Kidney capillary endothelial cell (primary cell): ENCODE data around the gene IL17RA.
A peak's percentile ranks its signal among the peaks of the same experiment; 100 is the strongest.
"Not testable (repeated sequence)": the region's sequence is repeated elsewhere in the genome, so short reads cannot be mapped to it uniquely, and the experiment has no call there.

Experiments used
- DNase-seq: peaks from one replicate; pipeline ENCODE4 v3.0.0-alpha.2; 2018; ENCODE audit warnings: low spot score

IL17RA gene

DNA sequence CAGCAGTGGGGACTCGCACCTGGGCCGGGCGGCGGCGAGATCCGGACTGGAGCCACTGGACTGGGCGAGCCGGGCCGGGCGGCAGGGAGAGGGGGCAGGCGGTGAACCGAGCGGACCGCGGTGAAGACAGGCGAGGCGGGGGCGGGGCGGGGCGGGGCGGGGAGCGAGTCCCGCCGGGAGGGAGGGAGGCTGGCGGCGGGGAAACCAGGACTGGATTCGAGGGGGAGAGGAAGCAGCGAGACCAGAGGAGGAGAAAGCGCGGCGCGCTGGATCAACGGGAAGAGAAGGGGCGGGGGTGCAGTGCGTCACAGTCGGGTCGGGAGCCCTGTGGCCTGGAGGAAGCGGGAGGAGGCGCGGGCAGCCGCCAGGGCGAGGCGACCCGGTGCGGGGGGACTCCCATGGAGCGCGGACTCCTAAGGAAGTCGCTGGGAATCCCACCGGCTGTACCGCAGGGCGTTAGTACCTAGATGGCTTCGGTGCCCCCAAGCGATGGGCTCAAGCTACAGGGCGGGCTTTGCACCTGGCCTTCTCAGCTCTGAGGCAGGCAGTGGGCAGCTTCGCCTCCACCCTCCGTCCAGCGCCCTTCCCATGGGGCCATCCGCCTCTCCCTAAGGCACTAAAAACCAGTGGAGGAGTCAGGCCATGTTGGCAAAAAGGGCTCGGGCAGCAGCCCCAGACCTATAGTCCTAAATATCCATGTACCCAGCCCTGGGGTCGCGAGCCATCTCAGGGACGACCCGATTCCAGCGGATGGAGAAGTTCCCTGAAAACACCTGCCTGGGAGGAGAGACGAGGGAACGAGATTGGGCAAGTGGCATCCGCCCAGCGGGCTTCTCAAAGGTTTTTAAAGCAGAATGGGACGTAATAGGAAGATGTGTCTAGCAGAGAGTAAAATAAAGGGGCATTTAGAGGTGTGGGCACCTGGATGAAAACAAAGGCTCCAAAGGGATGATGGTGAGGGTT is 36.7 kb downstream of the IL17RA start, which contains the start of gene TMEM121B:
TMEM121B (minus strand) TSS at position 128 of the 963 bp plus-strand sequence. CDS start 233 bp downstream, outside the sequence.
- peak; percentile 63 for DNase-seq

DNA sequence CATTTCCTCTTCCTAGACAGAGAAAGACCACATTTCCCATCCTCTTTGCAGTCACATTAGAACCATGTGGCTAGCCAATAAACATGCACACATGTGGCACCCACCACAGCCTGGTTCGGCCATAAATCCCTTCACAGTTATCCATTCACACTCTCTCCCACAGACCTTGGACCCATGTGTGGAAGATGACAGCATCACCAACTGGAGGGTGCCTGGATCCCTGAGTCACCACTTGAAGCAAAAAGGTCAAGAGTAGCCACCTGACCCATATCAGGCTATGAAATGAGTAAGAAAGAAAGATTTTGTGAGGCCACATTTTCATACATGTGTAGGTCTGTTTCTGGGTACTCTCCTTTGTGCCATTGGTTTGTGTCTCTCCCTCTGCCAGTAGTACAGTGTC is 45.4 kb downstream of the IL17RA start:
- no peak for DNase-seq

DNA sequence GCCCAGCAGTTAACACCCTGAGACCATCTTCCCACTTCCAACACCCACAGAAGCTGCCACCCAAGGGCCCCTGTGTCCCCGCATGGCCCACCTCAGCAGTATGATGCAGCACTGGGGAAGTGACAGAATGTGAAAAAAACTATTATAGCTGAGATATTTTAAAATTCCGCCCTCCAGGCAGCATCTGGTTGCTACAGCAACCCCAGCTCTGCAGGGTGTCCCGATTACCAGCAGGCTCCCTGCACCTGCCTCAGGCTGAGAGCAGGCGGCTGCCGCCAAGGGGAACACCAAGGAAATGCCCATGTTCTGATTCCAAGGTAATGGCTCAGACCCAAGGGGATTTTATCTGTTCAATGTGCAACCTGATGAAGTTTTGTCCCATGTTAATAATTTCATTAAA is 46.9 kb downstream of the IL17RA start:
- DNase-seq, result no peak

DNA sequence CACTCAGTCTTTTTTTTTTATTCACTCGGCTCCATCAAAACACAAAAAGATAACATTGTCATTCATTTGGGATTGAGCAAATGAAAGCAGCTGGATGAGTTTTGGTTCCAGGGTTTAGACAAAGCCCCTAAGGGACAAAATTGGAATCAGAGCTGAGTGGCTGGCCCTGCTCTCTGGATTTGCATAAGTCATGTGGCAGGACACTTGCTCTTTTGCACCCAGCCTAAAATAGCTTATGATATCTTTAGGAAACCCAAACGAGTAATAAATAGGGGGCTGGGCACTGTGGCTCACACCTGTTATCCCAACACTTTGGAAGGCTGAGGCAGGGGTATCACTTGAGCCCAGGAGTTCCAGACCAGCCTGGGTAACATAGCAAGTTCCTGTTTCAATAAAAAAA is 47.3 kb downstream of the IL17RA start:
- no peak for DNase-seq

DNA sequence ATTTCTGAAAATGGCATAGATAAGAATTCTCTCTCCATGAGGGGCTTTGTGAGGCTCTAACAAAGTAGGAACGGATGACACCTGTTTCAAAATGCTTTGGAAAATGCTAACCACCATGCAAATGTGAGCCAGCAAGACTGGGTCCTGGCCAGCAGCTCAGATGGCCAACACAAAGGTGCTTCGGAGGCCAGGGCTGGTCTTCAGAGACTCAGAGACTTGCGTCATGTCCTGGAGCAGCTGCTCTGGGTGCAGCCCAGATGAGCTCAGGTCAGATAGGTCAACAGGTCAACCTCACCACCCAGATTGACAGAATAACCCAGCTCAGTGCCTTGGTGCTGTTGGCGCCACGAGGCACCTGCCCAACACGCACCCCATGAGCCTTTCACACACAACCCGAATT is 48.3 kb downstream of the IL17RA start:
- no peak for DNase-seq

DNA sequence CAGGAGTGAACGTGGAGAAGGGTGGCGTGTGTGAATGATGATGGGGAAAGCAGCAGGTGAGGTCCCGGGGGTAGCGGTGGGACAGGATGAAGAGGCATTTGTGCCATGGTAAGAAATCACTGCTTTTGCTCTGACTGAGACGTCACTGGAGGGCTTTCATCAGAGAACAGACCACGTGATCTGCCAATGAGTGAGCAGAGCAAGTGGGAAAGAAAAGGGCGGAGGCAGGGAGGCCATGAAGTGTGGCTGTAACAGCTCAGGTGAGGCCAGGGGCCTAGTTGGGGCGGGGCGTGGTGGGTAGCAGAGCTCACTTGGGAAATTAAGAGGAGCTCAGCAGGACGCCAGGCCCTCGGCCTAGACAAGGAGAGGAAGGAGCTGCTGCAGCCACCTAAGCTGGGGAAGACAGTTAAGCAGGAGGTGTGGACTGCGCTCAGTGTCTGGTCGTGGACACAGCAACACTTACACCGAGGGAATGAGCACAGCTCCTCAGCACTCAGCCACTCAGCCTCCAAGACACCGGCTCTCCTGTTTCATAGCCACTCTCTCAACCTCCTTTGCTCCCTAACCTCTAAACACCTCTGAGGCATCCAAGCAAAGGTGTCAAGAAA is 50.5 kb downstream of the IL17RA start:
- DNase-seq, result no peak

DNA sequence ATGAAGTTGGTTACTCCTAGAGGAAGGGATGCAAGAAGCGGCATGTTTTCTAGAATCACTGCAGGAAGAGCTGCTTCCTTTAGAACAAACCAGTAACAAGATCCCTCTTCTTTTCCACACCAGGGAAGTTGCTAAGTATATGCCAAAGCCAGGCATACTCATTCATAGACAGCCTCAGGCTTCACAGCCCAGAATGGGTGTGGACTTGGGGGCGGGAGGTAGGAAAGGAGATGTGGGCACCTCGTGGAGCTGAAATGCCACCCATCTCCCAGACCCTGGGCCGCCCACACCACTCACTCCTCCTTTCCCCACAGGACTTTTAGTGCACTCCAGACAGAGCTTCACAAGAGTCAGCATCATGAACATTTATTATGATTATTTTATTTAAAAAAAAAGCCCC is 52.4 kb downstream of the IL17RA start:
- no peak for DNase-seq

DNA sequence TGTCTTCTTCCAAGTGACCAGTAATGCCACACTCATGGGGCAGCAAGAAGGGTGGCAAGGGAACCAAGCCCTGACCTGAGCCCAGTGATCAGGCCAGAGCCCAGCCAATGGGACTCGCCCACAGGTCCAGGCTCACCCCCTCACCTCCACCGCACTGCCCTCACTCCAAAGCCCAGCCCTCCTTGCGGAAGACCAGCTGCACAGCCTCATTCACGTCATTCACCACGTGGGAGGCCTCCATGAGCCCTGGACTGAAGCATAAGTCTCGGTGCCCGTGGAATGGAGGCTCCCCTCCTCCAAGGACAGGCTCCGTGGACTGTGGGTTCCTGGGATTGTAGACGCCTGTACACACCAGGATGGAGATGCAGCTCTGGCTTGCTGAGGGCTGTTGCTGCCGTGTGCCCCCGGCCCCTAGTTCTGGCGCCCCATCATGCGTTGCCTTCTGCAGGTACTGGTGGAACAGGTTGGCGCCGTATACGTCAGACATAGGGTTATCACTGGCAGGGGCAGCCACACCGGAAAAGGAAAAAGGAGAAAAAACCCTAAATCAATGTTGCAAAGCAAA is 53.1 kb downstream of the IL17RA start:
- DNase-seq, result no peak

DNA sequence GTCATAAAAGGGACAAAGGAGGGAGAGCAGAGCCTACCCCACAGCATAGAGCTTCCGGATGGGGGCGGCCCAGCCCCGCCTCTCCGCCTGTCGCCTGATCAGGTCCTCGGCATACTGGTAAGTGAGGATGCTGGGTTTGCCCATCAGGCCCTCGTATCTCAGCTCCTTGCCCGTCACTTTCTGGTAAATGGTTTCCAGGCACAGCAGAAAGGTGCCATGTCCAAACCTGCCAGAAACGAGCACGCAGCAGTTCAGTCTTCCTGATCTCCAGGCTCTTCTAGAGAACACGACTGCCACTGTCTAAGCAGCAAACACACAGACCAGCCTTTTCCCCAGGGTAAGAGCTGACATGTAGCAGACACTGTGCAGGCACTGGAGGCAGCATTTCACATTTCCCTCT is 53.7 kb downstream of the IL17RA start:
- DNase-seq, result no peak

DNA sequence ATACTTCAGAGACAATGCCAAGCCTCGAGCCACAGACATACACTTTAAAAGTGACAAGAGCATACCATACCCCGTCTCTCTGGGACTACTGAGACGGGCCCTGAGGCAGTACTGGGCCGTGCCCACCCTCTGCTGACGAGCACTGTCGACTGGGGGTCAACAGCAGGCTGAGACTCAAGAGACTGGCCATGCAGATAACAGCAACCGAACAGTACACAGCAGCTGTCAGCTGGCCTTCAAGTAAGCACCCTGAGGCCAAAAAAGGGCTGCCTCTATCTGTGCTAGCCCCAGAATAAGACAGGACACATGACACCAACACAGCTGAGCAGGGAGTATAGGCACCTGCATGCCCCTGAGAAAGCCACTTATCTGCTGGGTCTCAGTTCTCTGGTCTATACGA is 55.2 kb downstream of the IL17RA start:
- no peak for DNase-seq

DNA sequence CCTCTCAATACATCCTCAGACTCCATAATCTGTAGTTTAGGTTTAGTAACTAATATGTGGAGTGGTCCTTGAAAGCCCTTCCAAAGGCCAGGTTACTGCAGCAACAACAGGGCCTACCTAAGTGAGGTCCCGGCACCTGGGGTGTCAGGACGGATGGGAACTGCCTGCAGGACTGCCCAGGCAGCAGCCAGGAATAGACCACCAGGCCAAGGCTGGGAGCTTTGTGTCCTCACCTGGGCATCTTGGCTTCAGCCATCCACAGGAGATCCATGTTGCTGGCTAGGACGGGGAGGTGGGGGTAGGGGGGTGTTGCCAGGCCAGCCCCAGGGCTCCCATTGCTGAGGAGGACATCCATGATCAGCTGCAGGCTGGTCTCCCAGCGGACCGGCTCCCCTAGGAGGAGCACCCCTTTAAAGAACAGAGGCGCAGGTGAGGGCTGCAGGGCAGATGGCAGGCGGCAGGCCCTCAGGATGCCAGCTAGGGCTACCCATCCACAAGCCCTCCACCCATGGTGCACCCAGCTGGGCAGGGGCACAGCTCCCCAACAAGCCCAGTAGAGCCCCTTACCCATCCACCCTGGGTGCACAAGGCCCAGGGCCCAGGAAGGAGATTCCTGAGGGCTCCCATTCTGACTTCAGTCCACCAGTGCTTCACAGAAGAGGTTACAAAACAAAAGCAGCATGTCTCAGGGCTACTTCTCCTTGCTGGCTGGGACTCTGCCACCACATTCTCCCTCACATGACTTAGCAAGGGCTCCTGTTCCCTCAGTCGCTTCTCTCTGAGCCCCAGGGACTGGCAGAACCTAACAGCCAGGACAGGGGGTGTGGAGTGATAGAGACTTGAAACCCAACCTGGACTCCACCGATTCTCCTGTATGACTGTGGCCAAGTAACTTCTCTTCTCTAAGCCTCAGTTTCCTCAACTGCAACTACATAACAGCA is 56.3 kb downstream of the IL17RA start:
- DNase-seq, result no peak

DNA sequence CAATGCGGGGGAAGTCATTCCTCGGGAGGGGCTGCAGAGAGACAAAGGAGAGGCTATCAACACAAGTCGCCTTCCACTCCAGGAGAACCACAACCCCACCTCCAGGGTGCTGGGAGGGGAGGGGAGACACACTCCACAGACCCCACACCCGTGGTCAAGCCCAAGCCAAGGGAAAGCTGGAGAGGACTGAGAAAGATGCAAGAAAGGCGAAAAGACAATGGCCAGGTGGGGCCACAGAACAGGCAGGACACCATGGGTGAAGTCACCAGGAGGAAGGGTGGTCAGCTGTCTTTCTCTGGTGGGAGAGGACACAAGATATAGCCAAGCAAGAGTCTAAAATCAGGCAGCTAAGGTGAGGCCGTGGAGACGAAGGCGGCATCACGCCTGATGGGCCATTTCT is 58.3 kb downstream of the IL17RA start:
- no peak for DNase-seq

DNA sequence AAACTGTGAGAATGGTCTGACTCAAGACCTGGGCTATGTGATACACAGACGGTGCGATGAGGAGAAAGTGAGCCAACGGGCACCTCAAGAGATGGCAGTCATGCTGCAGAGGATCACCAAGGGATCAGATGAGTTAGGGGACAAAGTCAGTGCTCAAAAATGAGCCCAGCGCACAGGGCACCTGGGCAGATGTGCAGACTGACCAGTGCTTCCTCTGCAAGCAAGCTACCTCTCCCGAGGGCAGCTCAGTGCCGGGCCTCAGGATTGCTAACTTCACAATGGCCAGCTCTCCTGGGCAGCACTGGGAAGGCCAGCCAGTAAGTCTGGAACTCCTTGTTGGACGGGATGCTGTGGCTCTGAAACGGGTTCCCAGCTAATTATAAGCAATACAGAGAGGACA is 59.0 kb downstream of the IL17RA start:
- DNase-seq, result no peak

DNA sequence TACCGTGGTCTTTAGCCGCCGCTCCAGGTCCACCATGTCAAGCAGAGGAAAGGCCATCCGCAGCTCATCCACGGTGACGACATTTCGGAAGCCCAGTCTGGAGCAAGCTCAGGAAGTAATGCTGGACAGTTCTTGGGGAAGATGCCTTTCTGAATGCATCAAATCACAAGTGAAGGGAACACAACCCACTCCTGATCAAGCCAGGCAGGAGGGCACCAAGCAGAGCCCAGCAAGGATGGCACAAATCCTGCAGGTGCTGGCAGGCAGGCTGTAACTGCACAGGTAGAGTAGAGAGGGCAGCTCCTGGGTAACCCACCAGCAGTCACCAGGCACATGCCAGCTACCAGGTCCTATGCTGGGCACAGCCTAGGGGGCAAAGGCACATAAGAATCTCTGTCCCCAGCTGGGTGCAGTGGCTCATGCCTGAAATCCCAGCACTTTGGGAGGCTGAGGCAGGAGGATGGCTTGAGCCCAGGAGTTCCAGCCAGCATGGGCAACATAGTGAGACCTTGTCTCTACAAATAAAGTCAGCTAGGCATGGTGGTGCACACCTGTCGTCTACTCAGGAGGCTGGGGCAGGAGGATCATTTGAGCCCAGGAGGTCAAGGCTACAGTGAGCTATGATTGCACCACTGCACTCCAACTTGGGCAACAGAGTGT is 60.4 kb downstream of the IL17RA start:
- DNase-seq, result no peak

DNA sequence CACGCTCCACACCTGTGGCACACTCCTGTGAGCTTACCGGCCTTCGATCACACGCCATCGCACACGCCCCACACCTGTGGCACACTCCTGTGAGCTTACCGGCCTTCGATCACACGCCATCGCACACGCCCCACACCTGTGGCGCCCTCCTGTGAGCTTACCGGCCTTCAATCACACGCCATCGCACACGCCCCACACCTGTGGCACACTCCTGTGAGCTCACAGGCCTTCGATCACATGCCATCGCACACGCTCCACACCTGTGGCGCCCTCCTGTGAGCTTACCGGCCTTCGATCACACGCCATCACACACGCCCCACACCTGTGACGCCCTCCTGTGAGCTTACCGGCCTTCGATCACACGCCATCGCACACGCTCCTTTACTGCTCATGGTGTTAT is 62.7 kb downstream of the IL17RA start:
- not testable (repeated sequence) for DNase-seq

DNA sequence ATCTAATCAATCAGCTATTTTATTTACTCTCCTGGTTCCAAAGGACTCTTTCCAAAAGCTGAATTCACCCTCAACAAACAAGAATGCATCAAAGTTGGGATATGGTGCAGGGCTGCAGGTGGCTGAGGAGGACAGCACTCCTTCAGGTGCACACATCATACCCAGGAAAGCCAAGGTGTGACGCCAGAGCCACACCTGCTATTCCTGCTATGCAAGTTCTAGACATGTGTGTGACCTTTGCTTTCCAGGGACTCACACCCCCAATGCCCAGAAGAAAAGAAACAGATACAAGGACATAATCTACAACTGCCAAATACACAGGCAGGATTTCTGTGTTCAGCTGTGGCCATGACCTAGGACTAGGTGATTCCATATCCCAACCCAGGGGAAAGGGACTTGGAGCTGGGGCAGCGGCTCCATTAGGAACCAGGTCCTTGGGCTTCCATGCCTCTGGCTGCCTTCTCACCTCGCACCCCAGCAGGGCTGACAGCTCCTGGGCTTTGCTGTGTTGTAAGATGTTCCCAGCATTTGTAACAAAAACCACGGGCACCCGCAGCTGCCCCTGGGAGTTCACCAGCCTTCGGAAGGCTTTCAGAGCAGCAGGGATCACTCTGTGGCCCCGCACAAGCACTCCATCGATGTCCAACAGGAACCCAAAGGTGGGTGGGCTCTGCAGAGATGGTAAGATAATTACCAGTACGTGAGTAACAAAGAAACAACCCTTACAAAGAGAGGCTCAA is 64.4 kb downstream of the IL17RA start:
- DNase-seq, result no peak

DNA sequence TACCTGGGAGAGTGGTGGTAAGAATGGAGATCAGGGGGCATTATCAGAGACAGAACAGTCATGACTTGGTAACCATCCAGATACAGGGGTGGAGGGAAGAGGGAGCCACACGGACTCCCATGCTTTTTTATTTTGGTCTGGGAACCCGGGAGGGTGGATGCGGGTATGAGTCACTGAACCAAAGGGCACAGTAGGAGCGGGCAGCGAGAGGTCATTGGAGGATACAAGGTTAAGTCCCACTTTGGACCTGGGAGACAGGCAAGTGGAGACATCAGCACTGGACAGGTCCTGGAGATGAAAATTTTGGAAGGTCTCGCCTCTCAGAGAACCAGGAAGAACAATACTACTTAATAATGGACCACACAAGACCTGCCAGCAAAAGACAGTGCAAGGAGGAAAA is 67.5 kb downstream of the IL17RA start:
- no peak for DNase-seq

DNA sequence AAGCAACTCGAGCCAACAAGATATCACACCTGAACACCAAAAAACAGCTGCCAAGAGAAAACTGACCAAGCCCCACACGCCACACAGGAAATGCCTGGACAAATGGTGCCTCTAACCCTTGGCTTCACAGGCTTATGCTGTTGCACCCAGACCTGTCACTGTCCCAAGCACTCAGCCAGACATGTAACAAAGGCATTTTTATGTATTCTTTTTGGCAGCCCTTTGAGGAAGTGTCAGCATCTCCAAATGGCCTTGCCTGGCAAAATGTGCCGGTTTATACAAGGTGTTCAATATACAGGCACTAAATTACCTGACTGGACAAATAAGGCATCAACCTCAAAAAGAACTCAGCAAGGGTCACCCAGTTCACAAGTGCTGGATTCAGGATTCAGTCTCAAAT is 68.2 kb downstream of the IL17RA start:
- no peak for DNase-seq

DNA sequence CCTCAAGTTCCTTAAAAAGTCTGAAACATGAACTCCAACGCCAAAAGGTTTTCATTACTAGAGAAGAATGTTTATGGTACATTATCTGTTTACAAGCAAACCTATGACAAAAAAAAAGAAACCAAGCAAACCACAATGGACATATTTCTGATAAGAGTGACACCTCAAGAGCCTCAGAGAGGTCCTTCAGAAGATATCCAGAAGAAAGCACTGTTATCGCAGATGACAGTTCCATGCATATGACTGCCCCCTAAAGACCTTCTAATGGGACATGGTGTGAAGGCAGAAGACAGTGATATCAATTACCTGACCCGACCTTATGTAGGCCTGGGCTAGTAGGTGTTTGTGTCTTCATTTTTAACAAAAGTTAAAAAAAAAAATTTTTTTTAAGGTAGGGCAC is 71.1 kb downstream of the IL17RA start:
- no peak for DNase-seq

DNA sequence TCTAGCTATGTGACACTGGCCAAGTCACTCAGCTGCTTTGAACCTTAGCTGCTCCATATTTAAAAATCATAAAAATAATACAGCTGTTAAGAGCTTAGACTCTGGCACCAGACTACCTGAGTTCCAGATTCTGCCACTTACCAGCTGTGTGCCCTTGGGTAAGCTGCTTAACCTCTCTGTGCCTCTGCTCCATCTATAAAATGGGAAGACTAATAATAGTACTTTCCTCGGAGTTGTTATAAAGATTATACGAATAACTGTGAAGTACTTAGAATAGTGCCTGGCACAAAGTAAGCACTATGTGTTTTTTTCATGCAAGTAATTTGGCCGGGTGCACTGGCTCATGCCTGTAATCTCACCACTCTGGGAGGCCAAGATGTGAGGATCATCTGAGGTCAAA is 72.9 kb downstream of the IL17RA start:
- no peak for DNase-seq

DNA sequence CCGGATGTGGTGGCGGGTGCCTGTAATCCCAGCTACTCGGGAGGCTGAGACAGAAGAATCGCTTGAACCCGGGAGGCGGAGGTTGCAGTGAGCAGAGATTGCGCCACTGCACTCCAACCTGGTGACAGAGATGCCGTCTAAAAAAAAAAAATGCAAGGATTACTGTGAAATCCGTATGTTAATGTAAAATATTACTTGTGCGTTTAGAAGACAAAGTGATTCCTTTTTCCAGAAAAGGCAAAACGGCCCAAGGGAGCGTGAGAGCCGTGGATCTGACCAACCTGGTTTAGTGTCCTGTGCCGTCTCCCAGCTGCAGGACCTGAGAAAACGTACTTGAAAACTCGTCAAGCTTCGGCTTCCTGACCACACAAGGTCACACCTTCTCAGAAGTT is 73.4 kb downstream of the IL17RA start:
- DNase-seq, result no peak
